Endothelial cell of umbilical vein (primary cell): ENCODE measurements around the gene NDP. TPM values are rescaled to one million over a fixed set of nuclear protein-coding genes. Genes with fewer than 3 reads are reported as not detected.

Experiments
- BruUV-seq: library from RNA; stranded (reverse); fragments of 400-500 nt; replicated peaks from 2 replicates; lab custom pipeline; 2021; lab: Mats Ljungman, UMichigan
- CTCF ChIA-PET: fragments of 300-600, 350-600 bp; sonication (Branson Sonifier 250); formaldehyde crosslinking; loops from one replicate; lab custom pipeline; 2021; ENCODE audit warnings: antibody characterized with exemption, inconsistent platforms; lab: Charles Lee
- POLR2A ChIA-PET: fragments of 300-600, 350-600 bp; sonication (Branson Sonifier 250); formaldehyde crosslinking; loops from one replicate; lab custom pipeline; 2021; ENCODE audit warnings: antibody characterized with exemption, inconsistent platforms; lab: Charles Lee
- DNase-seq: peaks from one replicate; pipeline ENCODE4 v3.0.0-alpha.2; 2011; ENCODE audit warnings: low read depth, low spot score
- FAIRE-seq: peaks from 2 replicates; lab custom pipeline; 2011; peaks lifted over from hg19 to GRCh38; lab: Jason Lieb, UNC
- H2AFZ ChIP-seq: 2 replicates; pipeline ENCODE4 v1.6.0; 2012; ENCODE audit warnings: low read depth, low read length, control low read depth, inconsistent platforms
- H3K27ac ChIP-seq: 2 replicates; pipeline ENCODE4 v1.5.1; 2011; ENCODE audit warnings: low read depth, mild to moderate bottlenecking, control low read depth, low read length, moderate library complexity; ENCODE audit not compliant: insufficient read depth
- H3K27me3 ChIP-seq, 2 experiments: 2 replicates each; pipeline versions ENCODE4 v1.6.0 to v1.6.1; 2011; ENCODE audit warnings: low read length in 2 of 2, mixed read lengths in 1 of 2; ENCODE audit not compliant: control insufficient read depth in 2 of 2, insufficient read depth in 2 of 2
- H3K36me3 ChIP-seq, 2 experiments: 2 replicates in 1 of 2; 3 replicates in 1 of 2; pipeline ENCODE4 v1.5.1; 2011; ENCODE audit warnings: low read length in 2 of 2, mild to moderate bottlenecking in 1 of 2, moderate library complexity in 1 of 2; ENCODE audit not compliant: control insufficient read depth in 2 of 2, insufficient read depth in 2 of 2; ENCODE audit errors: extremely low read depth in 1 of 2
- H3K4me1 ChIP-seq: 3 replicates; pipeline ENCODE4 v1.5.1; 2011; ENCODE audit warnings: mild to moderate bottlenecking, low read length; ENCODE audit not compliant: control insufficient read depth, insufficient read depth; ENCODE audit errors: extremely low read depth
- H3K4me2 ChIP-seq: 2 replicates; pipeline ENCODE4 v1.6.1; 2011; ENCODE audit warnings: low read length, control low read depth, mixed read lengths; ENCODE audit not compliant: insufficient read depth
- H3K4me3 ChIP-seq, 3 experiments: fragments of 200-600 bp in 1 of 3; sonication (generic), shearing (Covaris generic) in 1 of 3; replicated peaks in 1 of 3; 2 replicates each; pipeline ENCODE4 v1.5.1; 2011 to 2016; ENCODE audit warnings: control low read depth in 3 of 3, low read length in 3 of 3, mild to moderate bottlenecking in 2 of 3, inconsistent platforms in 1 of 3, low read depth in 1 of 3, moderate library complexity in 1 of 3; ENCODE audit not compliant: insufficient read depth in 1 of 3
- H3K79me2 ChIP-seq: 2 replicates; pipeline ENCODE4 v1.6.0; 2012; ENCODE audit warnings: low read length, inconsistent platforms; ENCODE audit not compliant: control insufficient read depth, insufficient read depth
- H3K9ac ChIP-seq: replicated peaks from 2 replicates; pipeline ENCODE3; 2011; ENCODE audit warnings: low read length, control low read depth; ENCODE audit not compliant: insufficient read depth; ENCODE audit errors: extremely low read depth
- H3K9me1 ChIP-seq: replicated peaks from 3 replicates; pipeline ENCODE4 v1.6.0; 2011; ENCODE audit warnings: mild to moderate bottlenecking, low read length; ENCODE audit not compliant: control insufficient read depth, insufficient read depth; ENCODE audit errors: extremely low read depth
- H3K9me3 ChIP-seq: replicated peaks from 2 replicates; pipeline ENCODE4 v1.5.1; 2012; ENCODE audit warnings: low read length, inconsistent platforms; ENCODE audit not compliant: control insufficient read depth, insufficient read depth
- H4K20me1 ChIP-seq: replicated peaks from 2 replicates; pipeline ENCODE3; 2011; ENCODE audit warnings: mild to moderate bottlenecking, low read length; ENCODE audit not compliant: control insufficient read depth, insufficient read depth; ENCODE audit errors: extremely low read depth
- EZH2 ChIP-seq: IDR thresholded peaks from 2 replicates; pipeline ENCODE4 v1.6.1; 2012; ENCODE audit warnings: borderline replicate concordance, low read depth, mild to moderate bottlenecking, moderate library complexity, low read length, inconsistent platforms; ENCODE audit not compliant: severe bottlenecking
- FOS ChIP-seq: IDR thresholded peaks from 2 replicates; pipeline ENCODE4 v1.6.1; 2011; ENCODE audit warnings: mild to moderate bottlenecking, low read length, moderate library complexity, borderline replicate concordance; ENCODE audit not compliant: insufficient read depth
- GATA2 ChIP-seq: IDR thresholded peaks from 2 replicates; pipeline ENCODE4 v1.7.0; 2011; ENCODE audit warnings: low read depth, mild to moderate bottlenecking, moderate library complexity, mixed read lengths, low read length; ENCODE audit not compliant: insufficient read length, insufficient read depth
- JUN ChIP-seq: IDR thresholded peaks from 2 replicates; pipeline ENCODE4 v1.6.1; 2011; ENCODE audit warnings: borderline replicate concordance, low read depth; ENCODE audit not compliant: insufficient read length, insufficient read depth
- MYC ChIP-seq: IDR thresholded peaks from one replicate; pipeline ENCODE4 v1.6.1; 2011; ENCODE audit warnings: mild to moderate bottlenecking, low read depth, low read length
- POLR2A ChIP-seq: IDR thresholded peaks from 2 replicates; pipeline ENCODE4 v1.6.1; 2012; ENCODE audit warnings: low read depth, mild to moderate bottlenecking, control low read depth, low read length
- POLR2AphosphoS5 ChIP-seq: IDR thresholded peaks from 2 replicates; pipeline ENCODE4 v1.6.1; 2012; ENCODE audit warnings: low read depth, mild to moderate bottlenecking, control low read depth, low read length, moderate library complexity; ENCODE audit not compliant: insufficient read depth
- dilution Hi-C: fragments of 300-500 bp; cut with MboI; formaldehyde crosslinking; loops from one replicate; pipeline ENCODE4 v1.15.0; 2019; ENCODE audit warnings: low sequenced_read_pairs; ENCODE audit not compliant: extremely low pct_ligation_motif_present
- intact Hi-C: fragments of 100-400 bp; cut with micrococcal nuclease; formaldehyde crosslinking; loops from one replicate; pipeline ENCODE4 v1.10.0; 2022
- polyA plus RNA-seq, 4 experiments: library from polyadenylated mRNA; depleted of rRNA in 3 of 4; stranded (reverse) in 3 of 4; unstranded in 1 of 4; fragments of >200 nt; gene quantifications; 2 replicates each; pipeline versions ENCODE4 v1.2.1 to v1.2.3, GENCODE V29; 2011 to 2012; ENCODE audit warnings: missing spikeins in 1 of 4
- total RNA-seq: library from RNA; stranded (reverse); gene quantifications from 2 replicates; pipeline ENCODE4 v1.2.3, GENCODE V29; 2021
- TF ChIP-seq, protein P1 (sequence below), 2 donors: IDR thresholded peaks; 1 replicate in 1 of 2; 2 replicates in 1 of 2; pipeline ENCODE4 v1.5.1; 2011; ENCODE audit warnings: low read length in 2 of 2, mild to moderate bottlenecking in 2 of 2, moderate library complexity in 2 of 2, control low read depth in 1 of 2, inconsistent platforms in 1 of 2, low read depth in 1 of 2; ENCODE audit not compliant: insufficient read depth in 1 of 2; ENCODE audit errors: extremely low read depth in 1 of 2
- TF ChIP-seq, protein P2 (sequence below): IDR thresholded peaks from 2 replicates; pipeline ENCODE4 v1.6.1; 2011; ENCODE audit not compliant: insufficient read depth, insufficient read length

NDP gene
- total and polyA plus RNA-seq, 2 donors (not counting 3 experiments of a cell fraction or from before 2014, with no cell fraction given): 0.58 to 0.60 TPM

DNA sequence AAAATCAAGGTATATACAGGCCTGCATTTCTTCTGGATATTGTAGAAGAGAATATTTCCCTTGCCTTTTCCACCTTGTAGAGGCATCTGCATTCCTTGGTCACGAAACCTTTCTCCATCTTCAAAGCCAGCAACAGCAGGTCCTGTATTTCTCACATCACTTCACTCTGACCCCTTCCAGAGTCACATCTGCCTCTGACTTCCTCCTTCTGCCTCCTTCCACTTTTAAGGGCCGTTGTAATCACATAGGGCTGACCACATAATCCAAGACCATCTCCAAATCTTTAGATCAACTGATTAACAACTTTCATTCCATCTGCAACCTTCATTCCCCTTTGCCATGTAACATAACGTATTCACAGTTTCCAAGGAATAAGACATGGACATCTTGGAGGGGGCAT lies 38.3 kb upstream of the NDP start:
- Histone ChIP-seq H3K4me2 (no peak overlapping the region), H3K79me2 (no peaks in the 10 kb centered on the region), H3K4me1 (peaks cover 9% of the 10 kb centered on the region), H3K9me3 (no peaks in the 10 kb centered on the region), H3K36me3 (no peaks in the 10 kb centered on the region), H3K27ac (no peak overlapping the region), H3K9ac (no peak overlapping the region), H2AFZ (no peak overlapping the region), H4K20me1 (no peaks in the 10 kb centered on the region), H3K27me3 (no peaks in the 10 kb centered on the region), H3K4me3 (no peak overlapping the region), H3K9me1 (no peaks in the 10 kb centered on the region)
- CTCF ChIA-PET: no interaction called here
- dilution Hi-C loops: no loop called here
- POLR2A ChIA-PET: no interaction called here
- TF ChIP-seq GATA2: no peak
- TF ChIP-seq POLR2A: no peak
- no peak for TF ChIP-seq MYC
- TF ChIP-seq JUN: no peak
- TF ChIP-seq EZH2: no peak
- no peak for TF ChIP-seq FOS
- TF ChIP-seq, protein P1, sequence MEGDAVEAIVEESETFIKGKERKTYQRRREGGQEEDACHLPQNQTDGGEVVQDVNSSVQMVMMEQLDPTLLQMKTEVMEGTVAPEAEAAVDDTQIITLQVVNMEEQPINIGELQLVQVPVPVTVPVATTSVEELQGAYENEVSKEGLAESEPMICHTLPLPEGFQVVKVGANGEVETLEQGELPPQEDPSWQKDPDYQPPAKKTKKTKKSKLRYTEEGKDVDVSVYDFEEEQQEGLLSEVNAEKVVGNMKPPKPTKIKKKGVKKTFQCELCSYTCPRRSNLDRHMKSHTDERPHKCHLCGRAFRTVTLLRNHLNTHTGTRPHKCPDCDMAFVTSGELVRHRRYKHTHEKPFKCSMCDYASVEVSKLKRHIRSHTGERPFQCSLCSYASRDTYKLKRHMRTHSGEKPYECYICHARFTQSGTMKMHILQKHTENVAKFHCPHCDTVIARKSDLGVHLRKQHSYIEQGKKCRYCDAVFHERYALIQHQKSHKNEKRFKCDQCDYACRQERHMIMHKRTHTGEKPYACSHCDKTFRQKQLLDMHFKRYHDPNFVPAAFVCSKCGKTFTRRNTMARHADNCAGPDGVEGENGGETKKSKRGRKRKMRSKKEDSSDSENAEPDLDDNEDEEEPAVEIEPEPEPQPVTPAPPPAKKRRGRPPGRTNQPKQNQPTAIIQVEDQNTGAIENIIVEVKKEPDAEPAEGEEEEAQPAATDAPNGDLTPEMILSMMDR (IDR thresholded peaks at IDR 0.05; ENCODE audit: extremely low read depth in 1 of 2, insufficient read depth in 1 of 2, low read depth in 1 of 2, low read length in 2 of 2): no peak
- TF ChIP-seq, protein P2, sequence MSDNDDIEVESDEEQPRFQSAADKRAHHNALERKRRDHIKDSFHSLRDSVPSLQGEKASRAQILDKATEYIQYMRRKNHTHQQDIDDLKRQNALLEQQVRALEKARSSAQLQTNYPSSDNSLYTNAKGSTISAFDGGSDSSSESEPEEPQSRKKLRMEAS: no peak
- TF ChIP-seq POLR2AphosphoS5: no peak
- no peak for FAIRE-seq
- intact Hi-C loops: no loop called here
- BruUV-seq: no TSS peak
- no peak for DNase-seq
